Activated CD8-positive, alpha-beta memory T cell treated with anti-CD3 and anti-CD28 coated beads, Interleukin-2, amount 50 U/mL, for 1 hour (primary cell): ENCODE measurements around the gene CIB1.

Source experiments
- DNase-seq: peaks from one replicate; pipeline ENCODE4 v3.0.0-alpha.2; 2020; ENCODE audit errors: extremely low read depth

CIB1 gene

DNA sequence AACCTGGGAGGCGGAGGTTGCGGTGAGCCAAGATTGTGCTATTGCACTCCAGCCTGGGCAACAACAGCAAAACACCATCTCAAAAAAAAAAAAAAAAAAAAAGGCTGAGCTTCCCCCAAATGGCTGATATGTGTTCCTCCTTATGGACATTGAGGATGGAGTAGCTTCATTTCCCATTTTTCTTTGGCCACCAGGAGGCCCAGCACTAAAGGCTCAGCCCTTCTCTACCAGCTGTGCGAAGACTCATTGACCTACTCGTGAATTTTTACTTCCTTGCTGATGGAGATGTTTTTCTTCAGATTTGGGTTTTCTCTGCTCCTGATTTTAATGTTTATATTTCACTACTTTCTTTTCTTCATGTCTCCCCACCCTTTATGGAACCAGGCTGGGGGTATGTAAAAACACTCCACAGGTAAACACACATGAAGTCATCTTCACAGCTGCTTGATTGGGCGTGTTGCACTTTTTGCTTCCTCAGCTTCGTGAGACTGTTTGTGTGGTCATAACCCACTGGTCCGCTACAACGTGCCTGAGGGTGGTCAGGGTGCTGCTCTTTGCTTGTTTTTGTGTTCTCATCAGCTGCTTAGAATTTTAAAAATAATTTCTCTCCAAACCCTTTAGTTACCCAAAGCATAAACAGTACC is 19.1 kb downstream of the CIB1 start:
- DNase-seq: no peak

GRCh38 chr15:90213818-90214204 is 19.9 kb downstream of the CIB1 start:
- no peak for DNase-seq

DNA sequence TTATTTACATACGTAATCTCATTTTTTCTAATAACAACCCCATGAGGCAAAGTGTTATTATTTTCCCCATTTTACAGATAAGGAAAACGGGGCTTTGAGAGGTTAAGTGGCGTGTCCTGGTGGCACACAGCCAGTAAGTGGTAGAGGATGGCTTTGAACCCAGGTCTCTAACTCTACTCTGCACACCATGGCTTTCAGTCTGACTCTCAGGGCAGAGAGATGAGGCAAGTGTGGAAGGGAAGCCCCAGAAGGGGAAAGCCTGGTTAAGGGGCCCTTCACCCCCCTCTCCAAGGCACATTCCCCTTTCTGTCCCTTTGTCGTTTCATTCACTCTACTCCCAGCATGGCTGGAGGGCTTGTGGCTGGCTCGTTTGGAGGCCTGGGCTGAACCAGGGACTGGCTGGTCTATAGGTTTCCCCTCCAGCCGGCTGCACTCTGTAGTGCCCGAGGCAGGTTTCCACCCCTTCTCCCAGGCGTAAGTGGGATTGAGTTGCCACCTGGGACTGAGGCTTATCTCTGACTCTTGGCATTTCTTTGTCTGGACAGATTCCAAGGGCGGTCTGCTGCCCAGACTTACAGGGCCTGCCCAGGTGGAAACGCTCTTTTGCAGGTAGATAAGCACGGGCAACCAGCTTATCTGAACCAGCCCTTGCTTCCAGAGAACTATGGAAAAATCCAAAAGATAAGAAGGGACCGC is 20.5 kb downstream of the CIB1 start:
- DNase-seq: no peak

DNA sequence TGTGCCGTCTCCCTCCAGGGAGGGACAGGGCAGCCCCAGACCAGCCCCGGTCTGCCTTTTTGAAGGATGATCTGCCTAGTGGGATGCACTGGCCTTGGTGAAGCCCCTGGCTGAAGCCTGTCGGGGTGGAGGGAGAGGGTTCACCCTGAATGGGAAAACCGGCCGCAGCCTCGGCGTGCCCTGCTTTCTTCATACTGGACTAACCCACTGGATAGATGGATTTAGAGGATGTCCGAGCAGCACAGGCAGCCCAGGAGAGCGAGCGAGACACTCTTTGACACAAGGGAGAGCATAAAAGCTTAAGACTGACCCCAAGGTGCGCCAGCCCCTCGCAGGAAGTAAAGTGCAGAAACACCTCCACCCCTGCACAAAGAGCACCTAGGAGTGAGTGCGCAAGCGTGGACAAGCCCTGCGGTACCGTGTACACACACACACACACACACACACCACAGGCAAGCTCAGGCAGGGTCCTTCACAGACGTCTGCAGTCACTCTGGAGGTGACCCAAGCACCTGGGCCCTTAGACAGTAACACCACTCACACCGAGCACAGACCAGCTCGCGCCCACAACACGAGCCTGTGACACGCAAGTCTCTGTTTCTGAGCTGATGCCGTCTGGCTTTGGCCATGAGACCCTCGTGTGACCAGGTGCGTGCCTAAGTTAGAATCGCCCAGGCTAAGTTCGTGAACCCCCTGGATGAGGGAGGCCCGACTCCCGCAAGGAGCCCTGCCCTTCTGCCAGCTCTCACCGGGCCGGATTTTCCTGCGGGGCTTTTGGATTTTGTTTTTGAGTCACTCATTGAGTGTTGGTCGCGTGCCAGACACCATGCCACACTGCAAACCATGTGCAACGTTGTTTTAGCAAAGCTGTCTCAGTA is 21.3 kb downstream of the CIB1 start:
- no peak for DNase-seq

- DNase-seq: no peak
Observed at GRCh38 chr15:90211440-90212143, 22.1 kb downstream of the CIB1 start.

DNA sequence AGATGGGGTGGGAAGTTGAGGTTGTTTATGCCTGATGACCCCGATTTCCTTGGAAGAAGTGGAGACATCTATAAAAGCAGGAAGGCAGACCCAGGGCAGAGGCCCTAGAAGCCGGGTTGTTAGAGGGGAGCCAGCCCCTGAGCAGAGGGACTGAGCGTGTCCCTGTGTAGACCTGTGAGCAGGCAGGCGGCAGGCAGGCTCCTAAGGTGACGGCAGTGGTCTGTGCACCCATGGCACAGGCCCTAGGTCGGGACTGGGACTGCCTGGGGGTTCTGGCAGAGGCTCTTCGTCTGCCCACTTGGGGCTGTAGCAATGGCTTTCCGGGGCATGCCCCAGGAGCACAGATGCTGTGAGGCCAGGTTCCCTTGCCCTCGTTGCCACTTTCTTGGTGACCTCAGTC is 22.7 kb downstream of the CIB1 start:
- no peak for DNase-seq

GRCh38 chr15:90210593-90210992 is 23.1 kb downstream of the CIB1 start:
- no peak for DNase-seq

GRCh38 chr15:90209591-90209990 is 24.1 kb downstream of the CIB1 start:
- DNase-seq: no peak

GRCh38 chr15:90208356-90208755 is 25.4 kb downstream of the CIB1 start:
- DNase-seq: no peak

DNA sequence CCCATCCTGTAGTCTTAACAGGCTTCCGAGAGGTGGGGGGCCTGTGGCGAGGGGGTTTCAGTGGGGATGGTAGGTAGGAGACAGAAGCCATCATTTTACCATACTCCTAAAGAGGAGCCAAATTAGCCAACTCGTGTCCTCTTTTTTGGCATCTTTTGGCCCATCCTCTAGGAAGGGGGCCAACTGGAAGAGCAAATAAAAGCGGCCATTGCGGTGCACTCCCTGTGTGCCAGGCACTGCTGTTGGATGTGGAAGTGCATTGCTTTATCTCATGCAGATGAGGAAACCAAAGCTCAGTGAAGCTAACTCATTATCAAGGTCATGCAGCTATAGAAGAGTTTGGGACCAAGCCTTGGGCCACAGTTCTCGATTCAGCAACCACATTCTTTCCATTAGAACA is 26.5 kb downstream of the CIB1 start:
- DNase-seq: no peak

GRCh38 chr15:90205886-90206285 is 27.9 kb downstream of the CIB1 start:
- no peak for DNase-seq

DNA sequence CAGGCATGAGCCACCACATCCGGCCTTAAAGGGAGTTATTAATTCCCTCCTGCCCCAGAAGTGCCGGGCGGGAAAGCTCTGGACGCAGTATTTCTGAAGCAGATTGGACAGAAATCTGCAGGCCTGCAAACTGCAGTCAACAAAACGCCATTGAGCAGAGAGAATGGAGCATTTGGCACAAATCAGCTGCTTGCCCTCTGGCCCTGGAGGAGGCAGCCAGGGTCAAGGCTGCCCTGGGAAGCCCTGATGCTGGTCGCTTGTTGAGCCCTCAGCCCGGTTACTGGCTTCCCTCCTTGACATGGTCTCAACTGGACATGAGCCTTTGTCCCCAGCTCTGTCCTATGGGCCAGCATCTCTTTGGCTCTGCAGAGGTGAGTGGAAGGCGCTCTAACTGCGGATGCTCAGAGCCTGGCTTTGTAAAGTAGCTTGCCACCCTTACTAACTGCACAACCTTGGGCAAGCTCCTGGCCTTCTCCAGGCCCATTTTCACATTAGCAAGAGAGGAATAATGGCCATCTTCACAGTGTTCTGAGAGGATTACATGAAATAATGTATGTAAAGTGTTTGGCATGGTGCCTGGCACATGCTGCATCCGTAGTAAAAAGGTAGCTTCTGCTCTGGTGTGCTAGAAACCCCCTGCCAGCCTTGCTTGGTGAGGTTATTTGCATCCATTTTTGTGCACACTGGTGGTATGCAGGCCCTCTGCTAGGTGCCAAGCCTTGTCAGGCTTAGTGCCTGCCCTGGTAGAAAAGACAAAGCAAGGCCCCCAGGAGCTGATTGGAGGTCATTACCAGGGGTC is 28.5 kb downstream of the CIB1 start:
- DNase-seq: no peak

GRCh38 chr15:90203922-90204321 is 29.8 kb downstream of the CIB1 start:
- DNase-seq: no peak

DNA sequence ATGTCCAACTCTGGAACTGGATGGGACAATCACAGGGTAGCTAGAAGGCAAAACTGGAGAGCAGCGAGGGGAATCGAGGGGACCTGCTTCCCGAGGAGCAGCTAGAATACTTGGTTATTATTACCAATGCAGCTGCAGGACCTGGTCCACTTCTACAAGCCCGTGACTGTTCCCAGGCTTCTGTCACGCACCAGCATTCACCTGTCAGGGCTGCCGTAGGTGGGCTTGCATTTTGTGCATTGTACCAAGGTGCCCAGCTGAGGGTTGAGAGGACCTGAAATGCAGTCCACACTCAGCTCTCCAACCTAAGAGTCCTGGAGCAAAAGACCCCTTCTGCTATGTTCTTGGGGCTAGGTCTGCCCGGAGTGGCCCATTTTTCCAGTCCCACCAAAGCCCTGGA is 30.3 kb downstream of the CIB1 start:
- DNase-seq: no peak

DNA sequence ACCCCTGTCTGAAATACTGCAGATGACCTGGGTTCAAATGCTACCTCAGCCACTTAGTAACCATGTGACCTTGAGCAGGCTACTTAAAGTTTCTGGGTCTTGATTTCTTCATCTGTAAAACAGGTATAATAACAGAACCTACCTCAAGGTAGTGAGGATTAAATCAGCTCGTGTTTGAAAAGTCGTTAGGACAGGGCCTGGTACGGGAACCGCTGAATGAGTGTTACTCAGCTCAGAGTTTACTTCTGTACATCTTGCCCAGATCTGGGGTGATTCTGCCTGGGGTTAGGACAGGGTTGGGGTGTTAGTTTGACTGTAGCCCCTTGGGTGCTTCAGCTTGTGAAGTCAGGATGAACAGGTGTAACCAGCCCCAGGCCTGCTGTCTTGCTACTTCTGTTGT is 30.8 kb downstream of the CIB1 start:
- no peak for DNase-seq

DNA sequence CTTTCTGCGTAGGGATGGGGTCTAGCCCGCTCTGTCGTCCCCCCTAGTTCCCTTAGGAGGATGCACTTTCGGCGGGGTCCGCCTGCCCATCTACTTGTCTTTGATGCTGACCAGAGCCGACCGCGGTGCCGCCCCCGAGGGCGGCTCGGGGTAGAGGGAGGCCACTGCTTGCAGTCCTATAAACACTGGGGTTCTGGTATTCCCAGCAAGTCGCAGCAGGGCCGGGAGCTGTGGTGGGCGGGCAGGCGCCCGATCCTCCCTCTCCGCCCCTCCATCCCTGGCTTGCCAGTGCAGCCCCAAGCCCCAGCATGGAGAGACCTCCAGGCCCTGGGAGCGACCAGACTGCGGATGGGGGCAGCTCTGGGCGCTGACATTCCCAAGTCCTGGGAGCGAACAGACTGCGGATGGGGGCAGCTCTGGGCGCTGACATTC is 31.8 kb downstream of the CIB1 start:
- DNase-seq: no peak

DNA sequence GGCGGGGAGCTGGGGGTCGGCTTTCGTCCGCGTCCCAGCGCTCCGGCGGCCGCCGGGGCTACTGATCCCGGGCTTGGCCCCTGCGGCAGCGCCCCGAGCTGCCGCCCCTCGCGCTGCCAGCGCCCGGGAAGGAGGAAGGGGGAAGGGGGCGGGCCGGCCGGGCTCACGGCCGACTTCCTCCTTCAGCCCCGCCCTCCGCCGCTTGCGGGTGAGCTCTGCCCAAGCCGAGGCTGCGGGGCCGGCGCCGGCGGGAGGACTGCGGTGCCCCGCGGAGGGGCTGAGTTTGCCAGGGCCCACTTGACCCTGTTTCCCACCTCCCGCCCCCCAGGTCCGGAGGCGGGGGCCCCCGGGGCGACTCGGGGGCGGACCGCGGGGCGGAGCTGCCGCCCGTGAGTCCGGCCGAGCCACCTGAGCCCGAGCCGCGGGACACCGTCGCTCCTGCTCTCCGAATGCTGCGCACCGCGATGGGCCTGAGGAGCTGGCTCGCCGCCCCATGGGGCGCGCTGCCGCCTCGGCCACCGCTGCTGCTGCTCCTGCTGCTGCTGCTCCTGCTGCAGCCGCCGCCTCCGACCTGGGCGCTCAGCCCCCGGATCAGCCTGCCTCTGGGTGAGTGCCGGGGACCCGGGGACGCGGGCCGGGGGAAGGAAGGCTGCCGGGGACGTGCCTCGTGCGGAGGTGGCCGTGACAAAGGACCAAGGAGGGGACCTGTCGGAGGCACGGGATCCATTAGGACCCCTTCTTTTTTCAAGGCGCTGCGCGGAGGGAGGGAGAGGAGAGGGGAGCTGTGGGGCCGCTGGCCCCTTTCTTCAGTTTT is 32.4 kb downstream of the CIB1 start, which contains the start of gene SEMA4B:
TSS of gene SEMA4B (plus strand) at position 201 of the 814 bp plus-strand sequence. CDS start at position 450, 249 bp downstream.
- no peak for DNase-seq

GRCh38 chr15:90200534-90201129 is 33.1 kb downstream of the CIB1 start:
- DNase-seq: no peak

DNA sequence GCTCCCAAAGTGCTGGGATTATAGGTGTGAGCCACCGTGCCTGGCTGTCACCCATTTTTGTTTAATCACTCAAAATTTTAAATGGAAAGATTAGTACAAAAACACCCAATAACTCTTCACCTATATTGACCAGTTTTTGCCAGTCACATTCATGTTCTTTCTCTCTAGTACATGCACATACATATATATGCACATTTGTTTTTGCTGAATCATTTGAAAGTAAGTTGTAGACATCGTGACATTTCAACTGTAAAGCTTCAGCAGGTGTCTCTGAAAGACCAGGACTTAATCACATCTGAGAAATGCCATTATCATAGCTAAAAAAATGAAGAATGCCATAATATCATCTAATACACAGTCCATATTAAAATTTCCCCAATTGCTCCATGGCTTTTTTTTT is 39.1 kb downstream of the CIB1 start:
- no peak for DNase-seq
